HG03135 (cell line): ENCODE results near the gene NACC1.
A peak's percentile ranks its signal among the peaks of the same experiment; 100 is the strongest.

Experiments used
- ATAC-seq: cut with Tn5 transposase; IDR thresholded peaks from one replicate; pipeline ENCODE4 v1.9.1; 2021; ENCODE audit warnings: mild to moderate bottlenecking, moderate library complexity; ENCODE audit not compliant: unreplicated experiment

The NACC1 gene

DNA sequence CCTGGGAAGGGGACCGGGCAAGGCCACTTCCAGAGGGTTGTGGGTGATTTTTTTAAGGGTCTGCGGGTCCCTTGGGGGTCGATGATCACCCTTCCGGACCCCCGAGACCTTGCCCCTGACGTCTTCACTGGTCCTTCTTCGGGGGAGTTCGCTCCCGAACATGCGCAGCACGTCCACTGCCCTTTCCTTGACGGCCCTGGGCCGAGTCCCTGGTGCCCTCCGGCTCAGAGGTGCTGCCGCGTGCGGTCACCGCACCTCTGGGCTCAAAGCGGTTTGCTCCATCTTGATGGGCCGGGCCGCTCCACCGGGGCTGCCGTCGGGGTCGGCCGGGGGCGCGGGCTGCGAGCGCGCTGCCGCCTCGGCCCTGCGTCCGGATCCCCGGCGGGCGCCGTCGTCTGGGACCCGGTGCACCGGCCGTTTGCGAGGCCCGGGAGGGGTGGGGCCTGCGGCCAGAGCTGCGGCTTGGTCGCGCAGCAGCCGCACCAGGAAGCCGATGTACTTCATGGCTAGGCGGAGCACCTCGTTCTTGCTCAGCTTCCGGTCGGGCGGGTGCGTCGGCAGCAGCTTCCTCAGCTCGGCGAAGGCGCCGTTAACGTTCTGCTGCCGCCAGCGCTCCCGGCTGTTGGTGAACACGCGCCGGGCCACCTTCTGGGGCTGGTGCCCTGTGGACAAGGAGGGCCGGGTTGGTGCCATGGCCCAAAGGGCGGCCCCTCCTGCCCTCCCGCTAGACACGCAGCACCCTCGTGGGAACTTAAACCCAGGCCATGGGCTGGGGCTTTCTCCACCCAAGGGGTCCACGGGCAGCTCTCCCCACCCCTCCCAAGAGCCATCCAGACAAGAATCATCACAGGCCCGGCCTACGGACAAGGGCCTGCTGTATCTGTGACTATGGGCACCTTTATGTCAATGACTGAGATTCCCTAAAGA lies 18.7 kb upstream of the NACC1 start:
- no peak for ATAC-seq

- ATAC-seq, result no peak
Measured at GRCh38 chr19:13100031-13100588, 18.0 kb upstream of the NACC1 start.

- no peak for ATAC-seq
Measured at GRCh38 chr19:13100841-13101589, 17.0 kb upstream of the NACC1 start.

DNA sequence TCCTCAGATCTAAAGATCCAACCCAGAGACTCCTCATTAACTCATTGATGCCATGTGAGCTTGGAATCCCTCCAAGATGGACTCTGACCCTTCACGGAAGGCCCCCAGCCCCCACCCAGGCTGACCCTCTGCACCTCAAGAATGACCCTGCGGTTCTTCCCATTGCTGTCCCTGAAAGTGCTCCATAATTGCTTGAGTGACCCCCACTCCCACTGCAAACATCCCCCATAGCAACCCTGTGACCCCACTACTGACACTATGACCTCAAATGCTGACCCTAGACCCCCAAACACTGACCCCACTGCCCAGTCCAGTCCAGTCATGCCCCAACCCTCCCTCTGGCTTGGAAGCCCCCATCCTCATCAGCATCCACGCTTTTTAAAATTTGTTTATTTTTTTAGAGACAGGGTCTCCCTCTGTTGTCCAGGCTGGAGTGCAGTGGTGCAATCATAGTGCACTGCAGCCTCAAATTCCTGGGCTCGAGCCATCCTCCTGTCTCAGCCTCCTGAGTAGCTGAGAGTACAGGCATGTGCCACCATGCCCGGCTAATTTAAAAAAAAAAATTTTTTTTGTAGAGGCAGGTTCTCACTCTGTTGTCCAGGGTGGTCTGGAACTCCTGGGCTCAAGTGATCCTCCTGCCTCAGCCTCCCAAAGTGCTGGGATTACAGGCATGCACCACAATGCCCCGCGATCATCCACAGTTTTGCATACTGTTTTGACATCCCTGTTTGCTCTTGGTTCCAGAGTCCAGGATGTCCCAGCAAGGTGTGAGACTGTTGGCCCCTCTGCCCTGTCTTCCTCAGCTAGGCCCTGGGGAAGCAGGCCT lies 16.3 kb upstream of the NACC1 start:
- no peak for ATAC-seq

DNA sequence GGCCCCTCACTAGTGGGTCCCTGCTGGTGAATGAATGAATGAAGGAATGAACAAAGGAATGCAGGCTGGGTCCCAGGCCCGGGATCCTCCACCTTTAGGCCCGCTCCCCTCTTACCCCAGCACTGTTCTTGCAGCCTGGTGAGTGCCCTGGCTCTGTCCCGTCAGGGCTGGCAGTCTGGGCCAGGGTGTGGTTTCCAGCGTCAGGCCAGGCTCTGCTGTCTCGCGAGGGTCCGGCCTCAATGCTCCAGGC lies 15.7 kb upstream of the NACC1 start:
- no peak for ATAC-seq

DNA sequence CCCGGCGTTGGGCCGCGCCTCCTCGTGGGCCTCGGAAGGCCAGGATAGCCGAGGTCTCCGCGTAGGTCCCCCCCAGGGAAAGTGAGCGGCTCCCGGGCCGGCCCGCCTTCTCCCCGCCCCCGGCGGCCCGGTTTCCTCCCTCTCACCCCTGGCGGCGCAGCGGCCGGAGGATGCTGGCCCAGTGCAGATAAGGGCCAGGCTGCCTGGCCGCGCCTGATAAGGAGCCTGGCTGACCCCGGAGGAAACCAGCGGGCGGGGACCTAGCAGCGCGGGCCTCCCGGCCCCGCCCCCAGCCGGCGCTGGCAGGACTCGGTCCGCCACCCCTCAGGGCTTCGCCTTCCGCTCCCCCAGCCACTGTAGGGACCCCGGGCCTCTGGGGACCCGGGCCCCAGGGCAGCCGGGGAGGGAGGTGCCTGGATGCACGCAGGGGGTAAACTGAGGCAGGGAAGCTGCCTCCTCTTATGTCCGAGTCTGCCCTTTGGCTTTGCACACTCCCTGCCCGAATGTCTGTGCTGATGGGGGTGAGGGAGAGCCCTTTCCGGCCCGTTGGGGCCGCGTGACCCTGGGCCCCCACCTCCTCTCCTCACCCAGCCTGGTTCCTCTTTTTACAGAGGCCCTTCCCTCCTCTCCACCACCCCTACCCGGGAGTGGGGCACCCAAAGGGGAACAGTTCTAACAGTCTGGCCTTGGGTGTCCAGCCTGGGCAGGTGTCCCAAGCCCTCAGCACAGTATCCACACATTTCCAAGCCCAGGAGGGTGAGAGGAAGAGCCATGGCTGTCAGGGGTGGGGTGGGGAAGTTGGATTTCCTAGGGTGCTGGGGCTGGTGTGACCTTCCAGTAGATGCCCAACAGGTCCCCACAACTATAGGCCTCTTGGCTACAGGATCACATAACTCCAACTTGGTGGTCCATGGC lies 15.1 kb upstream of the NACC1 start, which contains the start of gene LYL1:
LYL1 (minus strand) TSS at position 193 of the 915 bp plus-strand sequence. CDS start 1,687 bp downstream, outside the sequence.
- peak; percentile 36 for ATAC-seq

DNA sequence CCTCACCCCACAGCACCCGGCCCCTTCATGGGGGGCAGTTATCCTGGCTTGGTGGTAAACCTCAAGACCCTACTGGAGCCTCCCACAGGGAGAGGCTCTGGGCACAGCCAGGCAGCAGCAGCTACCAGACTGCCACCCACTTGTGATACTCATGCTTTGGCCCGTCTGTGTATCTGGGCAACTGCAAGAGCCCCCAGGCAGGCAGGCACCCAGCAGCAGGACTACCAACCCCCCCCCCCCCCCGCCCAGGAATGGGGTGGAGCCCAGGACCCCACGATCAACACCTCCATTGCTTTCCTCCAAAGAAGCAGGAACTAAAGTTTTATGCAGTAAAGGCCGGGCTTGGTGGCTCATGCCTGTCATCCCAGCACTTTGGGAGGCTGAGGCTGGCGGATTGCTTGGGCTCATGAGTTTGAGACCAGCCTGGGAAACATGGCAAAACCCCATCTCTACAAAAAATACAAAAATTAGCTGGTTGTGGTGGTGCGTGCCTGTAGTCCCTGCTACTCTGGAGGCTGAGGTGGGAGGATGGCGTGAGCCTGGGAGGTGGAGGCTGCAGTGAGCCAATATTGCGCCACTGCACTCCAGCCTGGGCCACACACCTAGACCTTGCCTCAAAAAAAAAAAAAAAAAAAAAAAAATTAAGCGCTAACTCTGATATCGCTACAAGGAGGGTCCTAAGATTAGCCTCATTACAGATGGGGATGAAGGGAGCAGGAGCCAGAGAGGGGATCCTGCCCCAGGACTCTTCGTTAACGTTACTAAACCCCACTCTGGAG lies 14.3 kb upstream of the NACC1 start:
- ATAC-seq, result no peak

DNA sequence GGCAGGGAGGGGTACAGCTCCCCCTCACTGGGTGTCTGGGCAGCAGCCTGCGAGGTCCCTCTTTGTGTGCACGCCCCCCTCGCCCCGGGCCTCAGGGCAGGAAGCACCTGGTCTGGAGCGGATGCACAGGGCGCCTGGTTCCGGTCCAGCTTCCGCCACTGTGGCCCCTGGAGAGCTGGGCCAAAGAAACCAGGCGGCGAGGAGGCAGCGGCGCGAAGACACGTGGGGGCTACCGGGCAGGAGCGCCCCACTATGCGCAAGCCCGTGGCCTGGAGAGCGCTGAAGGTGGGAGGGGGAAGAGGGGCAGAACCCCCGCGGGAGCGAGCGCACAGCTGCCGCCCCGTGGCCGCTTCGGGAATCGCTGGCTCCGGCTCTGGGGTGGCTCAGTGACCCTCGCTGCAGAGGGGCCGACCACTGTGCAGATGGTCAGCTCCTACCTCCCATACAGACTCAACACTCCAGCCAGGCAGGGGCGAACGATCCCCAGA lies 13.7 kb upstream of the NACC1 start:
- ATAC-seq, result peak; percentile 35

DNA sequence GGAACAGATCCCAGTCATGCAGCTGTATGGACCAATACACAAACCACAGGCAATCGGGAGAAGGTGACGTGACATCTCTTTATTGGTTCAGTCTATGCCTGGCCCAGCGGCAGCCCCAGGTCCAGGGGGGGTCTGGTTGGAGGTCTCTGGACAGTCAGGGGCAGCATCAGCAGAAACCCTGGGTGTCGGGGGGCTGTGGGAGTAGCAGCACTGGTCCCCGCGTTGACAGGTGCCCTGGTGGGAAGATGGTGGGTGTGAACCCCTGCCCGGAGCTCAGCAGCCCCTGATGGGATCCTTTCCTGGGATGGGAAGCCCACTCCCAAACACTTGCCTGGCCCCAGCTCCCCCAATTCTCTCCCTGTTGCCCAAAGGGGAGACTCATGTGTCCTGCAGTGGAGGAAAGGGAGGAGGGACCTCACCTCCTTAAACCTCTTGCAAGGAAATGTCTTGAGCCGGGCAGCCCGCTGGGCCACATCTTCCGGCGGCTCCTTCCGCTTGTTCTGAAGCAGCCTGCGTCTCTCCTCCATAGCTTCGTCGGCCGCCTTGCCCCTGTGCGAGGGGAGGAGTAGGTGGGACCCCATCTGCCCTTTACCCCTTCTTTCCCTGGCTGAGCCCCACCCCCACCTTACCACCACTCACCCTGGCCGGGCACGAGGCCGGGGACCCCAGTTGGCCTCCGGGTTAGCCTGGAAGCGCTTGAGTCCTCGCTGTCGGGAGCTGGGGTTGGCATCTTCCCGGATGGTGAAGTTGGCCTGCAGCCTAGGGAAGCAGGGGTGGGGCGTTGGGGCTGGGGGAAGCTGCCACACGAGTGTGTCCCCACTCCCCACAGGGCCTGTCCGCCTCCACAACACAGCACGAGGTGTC lies 13.0 kb upstream of the NACC1 start:
- ATAC-seq, result no peak

DNA sequence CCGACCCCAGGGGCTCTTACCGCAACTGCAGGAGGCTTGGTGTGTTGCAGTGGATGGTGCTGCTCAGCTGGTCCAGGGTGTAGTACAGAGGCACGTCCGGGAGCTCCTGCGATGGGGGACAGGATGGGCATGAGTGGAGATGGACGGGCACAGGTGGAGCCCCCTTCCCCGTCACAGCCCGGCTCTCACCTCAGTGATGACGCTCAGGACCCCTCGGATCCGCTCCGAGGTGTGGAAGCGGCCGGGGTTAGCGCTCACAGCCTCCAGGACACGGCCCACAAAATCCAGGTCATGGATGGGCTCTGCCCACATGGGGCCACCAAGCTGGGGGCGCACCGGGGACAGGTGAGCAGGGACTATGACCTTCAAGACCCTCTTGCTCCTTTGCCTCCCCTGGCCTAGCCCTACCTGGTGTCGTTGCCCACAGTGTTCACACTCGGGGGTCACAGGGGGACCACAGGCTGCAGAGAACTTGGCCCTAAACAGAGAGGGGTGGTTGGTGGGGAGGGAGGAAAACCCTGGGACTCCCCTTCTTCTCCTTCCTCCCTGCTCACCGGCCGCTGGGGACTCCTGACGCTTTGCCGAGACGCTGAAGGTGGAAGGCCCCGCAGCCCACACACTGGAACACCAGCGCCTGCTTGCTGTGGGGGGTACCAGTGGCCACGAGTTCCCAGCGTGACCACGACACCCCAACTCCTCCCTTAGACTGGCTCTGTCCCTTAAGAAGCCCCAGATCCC lies 8.5 kb upstream of the NACC1 start:
- no peak for ATAC-seq

GRCh38 chr19:13110099-13110610 lies 7.9 kb upstream of the NACC1 start:
- ATAC-seq, result no peak

DNA sequence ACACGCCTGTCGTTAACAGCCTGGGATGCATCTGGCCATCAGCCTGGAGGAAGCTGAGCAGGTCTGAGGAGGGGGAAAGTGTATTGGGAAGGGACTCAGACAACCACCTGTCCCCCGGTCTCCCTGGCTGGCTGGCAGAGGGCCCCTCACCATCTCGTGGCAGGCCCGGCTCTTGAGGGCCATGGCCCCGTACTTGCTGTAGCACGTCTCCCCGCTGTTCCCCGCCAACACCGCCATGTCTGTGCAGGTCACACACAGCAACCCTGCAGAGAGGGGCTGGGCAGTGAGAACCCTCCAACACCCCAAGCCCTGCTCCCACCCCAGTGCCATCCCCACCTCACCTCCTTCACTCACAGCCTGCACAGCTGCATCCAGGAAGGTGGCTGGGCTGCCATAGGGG lies 5.5 kb upstream of the NACC1 start:
- ATAC-seq, result no peak

DNA sequence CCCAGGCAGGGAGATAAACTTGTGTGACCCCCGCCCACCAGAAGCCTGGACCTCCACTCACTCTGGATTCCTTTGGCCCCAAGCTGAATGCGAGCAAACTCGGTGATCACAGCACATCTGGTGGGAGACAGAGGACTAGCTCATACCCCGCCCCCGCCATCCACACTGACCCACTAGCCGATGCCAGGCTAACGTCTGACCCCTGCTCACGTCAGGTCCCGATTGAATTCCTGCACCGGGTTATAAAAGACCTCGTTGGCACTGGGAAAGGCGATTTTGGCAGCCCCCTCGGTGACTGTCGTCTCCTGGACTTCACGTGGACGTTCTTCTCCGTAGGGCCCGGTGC lies 2.2 kb upstream of the NACC1 start:
- no peak for ATAC-seq

- peak; percentile 45 for ATAC-seq
Measured at GRCh38 chr19:13116282-13117175, 1.5 kb upstream of the NACC1 start, which contains the start of gene TRMT1. Gene TRMT1, minus strand, starts transcription at chr19:13116740. Its CDS starts 341 bp downstream, at chr19:13116399.

GRCh38 chr19:13117176-13117771 lies 790 bp upstream of the NACC1 start:
- peak; percentile 8 for ATAC-seq
